Stimulated activated CD8-positive, alpha-beta memory T cell treated with anti-CD3 and anti-CD28 coated beads, Interleukin-7, amount 100 ng/mL, for 1 hour (primary cell): ENCODE results near the gene NMU.
"Not testable (repeated sequence)": the region's sequence is repeated elsewhere in the genome, so short reads cannot be mapped to it uniquely, and the experiment has no call there.

Experiments used
- DNase-seq, 2 donors: peaks; one replicate each; pipeline ENCODE4 v3.0.0-alpha.2; 2020; ENCODE audit warnings: low read depth in 2 of 2

The NMU gene

DNA sequence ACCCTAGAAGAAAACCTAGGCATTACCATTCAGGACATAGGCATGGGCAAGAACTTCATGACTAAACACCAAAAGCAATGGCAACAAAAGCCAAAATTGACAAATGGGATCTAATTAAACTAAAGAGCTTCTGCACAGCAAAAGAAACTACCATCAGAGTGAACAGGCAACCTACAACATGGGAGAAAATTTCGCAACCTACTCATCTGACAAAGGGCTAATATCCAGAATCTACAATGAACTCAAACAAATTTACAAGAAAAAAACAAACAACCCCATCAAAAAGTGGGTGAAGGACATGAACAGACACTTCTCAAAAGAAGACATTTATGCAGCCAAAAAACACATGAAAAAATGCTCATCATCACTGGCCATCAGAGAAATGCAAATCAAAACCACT, 12.0 kb downstream of the NMU start:
- DNase-seq, result not testable (repeated sequence)

DNA sequence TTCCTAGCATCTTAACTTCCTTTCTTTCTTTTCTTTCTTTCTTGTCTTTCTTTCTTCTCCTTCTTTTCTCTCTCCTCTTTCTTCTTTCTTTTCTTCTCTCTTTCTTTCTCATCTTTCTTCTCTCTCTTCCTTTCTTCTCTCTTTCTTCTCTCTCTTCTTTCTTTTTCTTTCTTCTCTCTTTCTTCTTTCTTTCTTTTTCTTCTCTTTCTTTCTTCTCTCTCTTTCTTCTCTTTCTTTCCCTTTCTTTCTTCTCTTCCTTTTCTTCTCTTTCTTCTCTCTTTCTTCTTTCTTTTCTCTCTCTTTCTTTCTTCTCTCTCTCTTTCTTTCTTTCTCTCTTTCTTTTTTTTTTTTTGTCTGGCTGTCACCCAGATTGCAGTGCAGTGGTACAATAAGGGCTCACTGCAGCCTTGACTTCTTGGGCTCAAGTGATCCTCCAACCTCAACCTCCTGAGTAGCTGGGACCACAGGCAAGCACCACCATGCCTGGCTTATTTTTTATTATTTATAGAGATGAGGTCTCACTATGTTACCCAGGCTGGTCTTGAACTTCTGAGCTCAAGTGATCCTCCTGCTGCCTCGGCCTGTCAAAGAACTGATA, 17.5 kb downstream of the NMU start:
- no peak for DNase-seq

DNA sequence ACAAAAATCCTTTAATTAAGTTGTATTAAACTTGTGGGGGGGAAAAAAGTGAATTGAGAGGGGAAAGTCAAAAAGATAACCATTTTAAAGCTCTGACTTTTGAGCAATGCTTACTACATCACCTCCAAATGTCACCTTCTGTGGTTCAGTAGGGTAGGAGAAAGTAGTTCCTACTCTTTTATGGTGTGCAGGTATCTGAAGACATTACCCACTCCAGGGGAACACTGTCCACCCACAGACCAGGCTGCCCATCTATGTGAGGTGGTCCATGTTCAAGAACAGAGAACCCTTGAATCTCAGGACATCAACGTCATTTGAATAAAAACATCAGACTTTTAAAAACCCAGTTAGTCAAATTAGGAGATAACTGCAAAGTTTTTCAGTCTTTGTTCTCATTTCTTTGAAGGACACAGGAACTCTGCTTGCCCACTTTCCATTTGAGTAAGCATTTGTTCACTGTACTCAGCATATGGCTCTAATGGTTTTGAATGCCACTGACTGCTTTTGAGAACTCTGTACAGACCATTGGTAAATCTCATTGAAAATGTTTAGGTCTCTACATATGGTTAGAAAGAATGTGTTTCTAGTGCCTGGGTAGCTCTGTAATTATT, 18.4 kb downstream of the NMU start:
- DNase-seq, result no peak

DNA sequence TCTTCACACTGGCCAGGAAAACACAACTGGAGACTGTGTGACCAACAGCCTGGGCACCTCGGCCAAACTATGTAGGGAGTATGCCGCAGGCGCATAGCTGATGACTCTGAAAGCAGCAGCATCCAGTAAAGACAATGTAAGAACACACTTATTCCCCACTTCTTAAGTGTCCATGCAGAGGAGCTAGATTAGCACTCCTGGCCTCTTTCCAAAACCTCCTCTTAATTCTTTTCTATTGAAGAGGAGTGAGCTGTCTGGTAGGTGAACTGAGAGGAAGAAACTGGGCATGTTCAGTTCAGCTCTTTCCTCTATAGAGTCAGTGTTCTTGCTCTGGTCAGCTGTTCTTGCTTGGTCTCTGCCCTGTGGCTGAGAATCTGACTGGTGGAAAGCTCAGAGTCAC, 21.1 kb downstream of the NMU start:
- DNase-seq, result no peak

DNA sequence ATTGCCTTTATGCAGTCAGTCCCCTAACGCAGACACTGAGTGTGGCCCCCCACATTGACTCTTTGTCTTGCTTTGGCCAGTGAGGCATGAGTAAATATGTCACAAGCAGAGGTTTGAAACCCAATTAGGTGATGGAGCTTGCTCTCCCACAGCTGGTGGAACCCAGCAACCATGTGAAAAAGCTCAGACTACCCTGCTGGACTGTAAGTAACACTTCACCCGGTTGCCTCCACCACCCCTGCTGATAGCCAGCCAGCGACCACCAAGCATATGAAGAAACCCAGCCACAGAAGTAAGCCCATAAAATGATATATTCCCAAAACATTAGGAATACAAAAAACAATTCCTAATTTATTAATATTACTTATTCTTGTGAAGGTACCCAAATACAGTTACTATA, 22.5 kb downstream of the NMU start:
- no peak for DNase-seq

DNA sequence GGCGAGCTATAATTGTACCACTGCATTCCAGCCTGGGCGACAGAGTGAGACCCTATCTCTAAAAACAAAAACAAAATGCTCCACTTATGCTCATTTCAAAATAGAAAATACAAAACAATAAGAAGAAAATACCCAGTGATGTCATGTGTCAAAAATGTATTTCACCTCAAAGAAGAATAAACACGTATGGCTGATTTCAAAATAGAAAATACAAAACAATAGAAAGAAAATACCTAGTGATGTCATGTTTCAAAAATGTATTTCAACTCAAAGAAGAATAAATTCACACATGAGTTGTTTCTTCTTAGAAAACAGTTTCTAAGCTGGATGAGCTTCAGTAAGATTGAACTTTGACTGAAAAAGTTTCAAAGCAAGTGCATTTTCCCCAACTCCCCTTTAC, 23.8 kb downstream of the NMU start:
- no peak for DNase-seq

DNA sequence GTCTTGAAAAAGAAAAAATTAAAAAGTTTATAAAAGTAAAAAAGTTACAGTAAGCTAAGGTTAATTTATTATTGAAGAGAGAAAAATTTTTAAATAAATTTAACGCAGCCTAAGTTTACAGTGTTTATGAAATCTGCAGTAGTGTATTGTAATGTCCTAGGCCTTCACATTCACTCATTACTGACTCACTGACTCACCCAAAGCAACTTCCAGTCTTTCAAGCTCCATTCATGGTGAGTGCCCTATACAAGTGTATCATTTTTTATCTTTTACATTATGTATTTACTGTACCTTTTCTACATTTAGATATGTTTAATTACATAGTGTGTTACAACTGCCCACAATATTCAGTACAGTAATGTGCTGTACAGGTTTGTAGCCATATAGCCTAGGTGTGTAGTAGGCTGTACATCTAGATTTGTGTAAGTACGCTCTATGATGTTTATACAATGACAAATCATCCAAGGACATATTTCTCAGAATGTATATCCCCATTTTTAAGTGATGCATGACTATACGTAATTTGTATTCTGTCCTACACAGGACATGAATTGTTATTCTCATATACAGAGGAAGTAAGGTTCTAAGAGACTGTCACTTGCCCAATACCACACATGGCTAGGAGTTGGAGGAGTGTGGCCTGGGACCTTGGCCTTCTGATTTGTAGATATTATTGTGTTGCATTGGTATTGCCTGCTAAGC, 24.6 kb downstream of the NMU start:
- no peak for DNase-seq

DNA sequence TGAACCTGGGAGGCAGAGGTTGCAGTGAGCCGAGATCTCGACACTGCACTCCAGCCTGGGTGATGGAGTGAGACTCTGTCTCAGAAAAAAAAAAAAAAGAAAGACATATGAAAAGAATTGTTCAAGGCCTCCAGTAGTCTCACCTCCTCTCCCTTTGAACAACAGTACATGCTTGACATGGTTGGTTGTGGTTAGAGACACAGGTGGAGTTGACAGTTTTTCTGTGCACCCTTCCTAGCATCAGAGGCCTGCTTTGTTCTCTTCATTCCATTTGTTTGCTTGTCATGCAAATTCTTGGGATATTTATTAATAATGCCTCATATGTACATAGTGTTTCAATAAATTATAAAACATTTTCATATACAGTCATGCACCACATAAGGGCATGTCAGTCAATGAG, 25.7 kb downstream of the NMU start:
- DNase-seq, result no peak

DNA sequence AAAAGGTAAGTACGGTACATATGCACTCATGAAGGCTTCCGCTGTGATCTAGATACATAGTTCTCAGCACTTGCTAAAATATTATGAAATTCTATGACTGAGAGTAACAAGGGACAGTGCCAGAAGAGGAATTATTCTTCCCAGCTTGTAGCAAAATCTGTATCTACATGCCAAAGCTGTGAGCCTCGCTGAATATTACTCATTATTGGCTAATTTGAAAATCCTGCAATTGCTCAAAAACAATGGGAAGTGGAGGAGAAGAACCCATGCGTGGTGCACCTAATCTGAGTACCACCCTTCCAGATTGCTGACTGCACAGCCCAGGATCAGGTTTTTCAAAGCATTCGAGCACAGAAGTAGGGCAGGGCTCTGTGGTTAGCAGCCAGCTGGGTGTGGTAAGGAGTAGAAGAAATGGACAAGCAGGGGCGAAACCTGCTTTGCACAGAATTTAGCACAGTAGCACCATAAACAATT, 26.7 kb downstream of the NMU start:
- no peak for DNase-seq

DNA sequence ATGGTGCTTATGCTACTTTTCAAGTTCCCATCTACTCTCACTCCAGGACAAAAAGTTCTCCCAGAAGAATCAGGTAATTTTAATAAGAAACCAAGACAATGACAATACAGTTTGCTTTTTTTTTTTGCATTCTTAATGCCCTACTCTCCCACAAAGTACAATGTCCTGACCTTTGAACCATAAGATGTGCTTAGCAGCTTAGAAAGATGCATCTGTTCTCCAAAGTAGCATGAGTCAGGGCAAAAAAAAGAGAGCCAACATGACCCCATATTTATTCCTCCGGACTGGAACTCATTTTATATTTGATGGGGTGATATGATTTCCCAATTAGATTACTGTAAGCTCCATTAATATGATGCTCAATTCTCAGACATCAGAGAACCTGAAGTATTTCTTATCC, 27.5 kb downstream of the NMU start:
- no peak for DNase-seq

DNA sequence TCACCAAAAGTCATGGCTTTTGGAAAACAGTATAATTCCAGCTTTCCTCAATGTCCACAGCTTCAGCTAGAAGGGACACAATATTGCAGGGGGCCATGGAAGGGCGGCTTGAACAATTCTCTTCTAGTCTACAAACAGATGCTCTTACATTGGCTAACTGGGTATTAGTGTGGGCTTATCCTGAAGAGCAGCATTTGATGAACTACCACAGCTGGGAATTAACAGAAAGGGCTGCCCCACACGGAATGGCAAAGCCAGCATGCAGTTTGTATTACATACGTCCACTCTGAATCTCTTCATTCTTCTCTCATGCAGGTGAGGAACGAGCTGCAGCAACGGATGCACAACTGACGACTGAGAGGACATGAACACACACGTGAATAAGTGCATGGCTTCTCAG, 31.1 kb downstream of the NMU start:
- DNase-seq, result no peak

DNA sequence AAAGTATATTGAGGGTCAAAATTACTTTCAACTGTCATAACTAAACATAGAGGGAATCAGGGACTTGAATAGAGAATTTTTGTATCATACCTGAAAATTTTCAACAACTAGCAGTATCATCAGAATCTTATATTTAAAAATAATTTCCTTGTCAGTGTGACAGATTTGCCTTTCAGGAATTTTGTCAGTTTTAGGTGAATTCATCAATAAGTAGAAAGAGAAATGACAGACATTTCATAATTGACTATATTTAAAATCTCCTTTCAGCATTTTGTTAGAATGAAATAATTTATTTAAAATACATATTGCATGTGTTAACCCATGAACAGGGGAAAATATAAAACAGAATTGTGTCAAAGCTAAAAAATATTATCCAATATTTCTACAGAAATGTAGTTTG, 35.5 kb downstream of the NMU start:
- DNase-seq, result no peak

DNA sequence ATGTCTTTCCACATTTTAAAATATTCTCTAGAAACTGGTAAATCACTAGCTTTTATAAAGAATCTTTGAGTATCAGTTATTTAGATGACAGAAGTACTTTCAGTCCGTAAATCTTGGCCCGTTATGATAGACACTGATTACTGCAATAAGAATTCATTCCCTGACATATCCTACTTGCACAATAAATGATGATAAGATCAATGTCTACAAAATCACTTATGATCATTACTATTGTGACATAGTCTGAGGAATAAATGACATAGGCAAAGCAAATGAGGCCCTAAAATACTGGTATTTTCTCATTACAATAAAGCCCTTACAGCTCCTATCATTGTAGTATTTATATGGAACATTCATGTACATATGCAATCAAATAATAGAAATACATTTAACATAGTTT, 37.5 kb downstream of the NMU start:
- DNase-seq, result no peak

DNA sequence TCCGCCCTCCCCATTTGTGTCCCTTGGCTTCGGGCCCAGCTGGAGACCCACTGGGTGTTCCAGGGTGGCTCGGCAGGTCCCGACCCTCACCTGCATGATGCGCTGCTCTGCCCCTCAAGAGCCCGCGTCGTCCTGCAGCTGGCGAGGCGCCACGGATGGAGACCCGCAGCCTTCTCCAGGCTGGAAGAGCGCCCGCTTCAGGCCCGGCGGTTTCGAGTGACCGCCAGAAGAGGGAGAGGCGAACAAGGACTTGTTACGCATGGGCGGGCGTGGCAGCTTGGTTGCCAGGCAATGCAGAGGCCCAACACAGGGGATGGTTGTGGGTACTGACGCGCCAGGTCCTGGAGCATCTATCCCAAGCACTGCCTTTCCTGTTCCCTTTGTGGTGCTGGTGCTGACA, 44.1 kb downstream of the NMU start, which contains the start of gene PDCL2:
TSS of gene PDCL2 (minus strand) at position 232 of the 400 bp plus-strand sequence. CDS start at position 96, 136 bp downstream.
- no peak for DNase-seq

DNA sequence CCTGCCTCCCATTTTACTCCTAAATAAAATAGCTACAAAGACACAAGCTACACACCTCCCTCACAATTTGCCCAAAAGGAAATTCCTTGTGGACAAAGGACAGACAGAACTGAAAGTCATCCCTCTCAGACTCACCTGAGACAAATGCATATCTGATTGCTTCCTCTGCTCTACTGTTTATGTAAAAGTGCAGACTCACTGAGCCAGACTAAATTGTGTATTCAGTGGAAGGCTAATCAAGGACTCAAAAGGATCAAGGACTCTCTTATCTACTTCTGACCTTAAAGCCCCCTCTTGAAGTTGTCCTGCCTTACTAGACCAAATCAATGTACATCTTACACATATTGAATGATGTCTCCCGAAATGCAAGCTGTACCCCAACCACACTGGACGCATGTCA, 47.9 kb downstream of the NMU start:
- no peak for DNase-seq

DNA sequence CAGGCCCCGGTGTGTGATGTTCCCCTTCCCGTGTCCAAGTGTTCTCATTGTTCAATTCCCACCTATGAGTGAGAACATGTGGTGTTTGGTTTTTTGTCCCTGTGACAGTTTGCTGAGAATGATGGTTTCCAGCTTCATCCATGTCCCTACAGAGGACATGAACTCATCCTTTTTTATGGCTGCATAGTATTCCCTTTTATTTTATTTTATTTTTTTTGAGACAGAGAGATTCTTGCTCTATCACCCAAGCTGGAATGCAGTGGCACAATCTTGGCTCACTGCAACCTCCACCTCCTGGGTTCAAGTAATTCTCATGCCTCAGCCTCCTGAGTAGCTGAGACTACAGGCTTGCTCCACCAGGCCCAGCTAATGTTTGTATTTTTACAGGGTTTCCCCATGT, 53.3 kb downstream of the NMU start:
- not testable (repeated sequence) for DNase-seq

DNA sequence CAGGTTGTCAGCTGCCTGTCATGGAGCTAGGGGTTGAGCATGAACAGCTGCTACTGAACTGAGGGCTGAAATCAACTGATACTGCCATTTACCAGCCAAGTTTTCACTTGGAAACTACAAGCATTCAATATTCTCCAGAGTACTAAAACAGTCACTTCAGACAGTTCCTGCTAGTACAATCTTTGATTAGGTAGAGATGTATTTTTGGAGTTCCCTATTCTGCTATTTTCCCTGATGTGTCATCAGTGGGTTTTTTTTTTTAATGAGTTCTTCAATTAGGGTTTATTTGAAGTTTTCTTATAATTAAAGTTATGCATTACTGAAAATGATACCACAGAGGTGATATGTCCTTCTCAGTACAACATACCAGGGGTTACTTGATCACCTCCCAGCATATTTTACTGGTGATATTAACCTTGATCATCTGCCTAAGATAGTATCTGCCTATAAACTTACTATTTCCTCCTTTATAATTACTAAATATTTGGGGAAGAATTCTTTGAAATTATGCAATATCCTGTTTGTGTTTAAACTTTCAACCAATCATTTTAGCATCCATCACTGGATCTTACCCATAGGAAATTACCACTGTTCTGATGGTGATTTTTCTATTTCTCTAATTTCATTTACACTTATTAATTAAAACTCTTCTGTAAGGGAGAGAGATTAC, 57.6 kb downstream of the NMU start:
- DNase-seq, result no peak

DNA sequence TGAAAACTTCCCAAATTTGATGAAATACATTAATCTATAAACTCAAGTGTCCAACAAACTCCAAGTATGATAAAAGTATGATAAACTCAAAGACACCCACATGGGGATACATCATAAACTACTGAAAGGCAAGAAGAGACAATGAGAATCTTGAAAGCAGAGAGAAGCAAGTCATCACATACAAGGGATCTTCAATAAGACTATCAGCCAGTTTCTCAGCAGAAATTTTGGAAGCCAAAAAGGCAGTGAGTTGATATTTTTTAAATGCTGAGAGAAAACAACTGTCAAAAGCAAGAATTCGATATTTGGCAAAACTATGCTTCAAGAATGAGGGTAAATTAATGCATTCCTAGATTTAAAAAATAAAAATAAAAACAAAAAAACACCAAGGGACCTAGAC, 60.6 kb downstream of the NMU start:
- no peak for DNase-seq

DNA sequence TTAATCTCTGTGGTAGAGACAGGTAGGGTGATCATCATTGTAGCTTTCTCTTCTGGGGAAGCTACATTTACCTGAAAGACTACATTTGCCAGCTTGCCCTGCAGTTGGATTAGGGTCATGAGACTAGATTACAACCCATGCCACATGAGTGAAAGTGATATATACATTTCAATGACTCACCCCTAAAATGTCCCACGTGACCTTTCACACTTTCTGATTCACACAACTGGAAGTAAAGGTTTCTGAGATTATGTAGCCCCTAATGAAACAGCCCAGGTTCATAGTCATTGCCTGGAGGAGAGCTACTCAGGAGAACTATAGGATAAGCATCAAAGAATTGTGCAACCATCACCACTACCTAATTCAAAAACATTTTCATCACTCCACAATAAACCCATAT, 61.8 kb downstream of the NMU start:
- no peak for DNase-seq

DNA sequence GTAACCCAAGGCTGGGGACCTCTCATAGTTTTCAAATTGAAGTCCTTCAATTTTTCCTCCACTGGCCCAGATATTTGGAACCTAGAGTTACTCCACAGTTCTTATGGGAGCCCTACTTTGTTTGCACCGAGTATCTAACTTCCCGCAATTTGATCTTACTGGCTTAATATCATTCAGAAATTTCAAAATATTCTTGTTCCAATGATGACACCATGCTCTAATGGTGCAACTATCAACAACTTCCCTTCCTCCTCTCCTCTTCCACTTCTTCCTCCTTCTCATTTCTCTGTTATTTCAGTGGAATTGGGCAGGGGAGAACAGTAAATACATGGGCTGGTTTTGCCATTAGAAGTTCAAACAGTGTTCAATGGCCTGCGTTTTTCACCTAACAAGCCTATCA, 64.3 kb downstream of the NMU start:
- no peak for DNase-seq

DNA sequence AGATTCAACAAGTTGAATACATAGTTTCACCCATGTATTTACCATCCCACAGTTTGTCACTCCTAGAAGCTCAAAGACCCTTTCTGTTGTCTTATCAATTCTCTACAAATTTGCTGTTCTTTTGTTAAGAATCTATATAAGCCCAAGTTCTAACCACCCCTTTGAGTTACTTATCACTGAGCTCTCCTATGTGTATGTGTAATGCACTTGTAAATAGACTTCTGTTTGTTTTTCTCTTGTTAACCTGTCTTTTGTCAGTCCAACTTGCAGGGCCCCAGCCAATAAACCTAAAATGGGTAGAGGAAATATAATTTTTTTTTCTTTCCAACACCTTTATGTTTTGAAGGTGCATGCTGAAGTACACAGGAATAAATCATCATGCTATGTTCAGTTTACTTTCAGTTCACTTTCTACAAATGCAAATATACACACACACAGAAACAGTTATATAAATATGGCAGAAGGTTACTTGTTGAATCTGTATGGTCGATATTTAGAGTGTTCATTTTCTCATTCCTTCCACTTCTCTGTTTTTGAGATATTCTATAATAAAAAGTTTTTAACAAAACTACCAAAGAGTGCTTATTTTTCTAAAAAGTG, 67.1 kb downstream of the NMU start:
- DNase-seq, result no peak

DNA sequence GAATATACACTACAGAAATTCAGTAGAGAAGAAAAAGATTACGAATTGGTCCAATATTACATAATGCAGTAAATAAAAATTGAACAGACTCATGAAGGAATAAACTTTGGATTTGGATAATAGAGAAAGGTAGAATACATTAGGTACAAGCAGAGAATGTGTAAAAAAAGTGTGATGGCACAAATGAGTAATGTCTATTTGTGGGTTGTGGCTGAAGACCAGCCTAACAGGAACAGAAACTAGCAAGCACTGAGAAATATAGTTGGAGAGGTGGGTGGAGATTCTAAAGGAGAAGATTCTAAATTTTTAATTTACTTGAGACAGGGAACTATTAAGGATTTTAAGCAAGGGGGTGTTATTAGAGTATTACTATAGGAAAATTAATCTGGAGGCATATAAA, 74.2 kb downstream of the NMU start:
- DNase-seq, result no peak
